H1 (cell line): ENCODE results near the gene SLC25A48. TPM values are rescaled to one million over a fixed set of nuclear protein-coding genes. Genes with fewer than 3 reads are reported as not detected.

Source experiments
- CTCF ChIA-PET: fragments of 300-600 bp; sonication (Branson Sonifier 250); formaldehyde crosslinking; loops from one replicate; lab custom pipeline; 2021; ENCODE audit not compliant: partially characterized antibody; lab: Charles Lee
- POLR2A ChIA-PET: fragments of 300-600 bp; sonication (Branson Sonifier 250); formaldehyde crosslinking; loops from one replicate; lab custom pipeline; 2021; ENCODE audit warnings: inconsistent platforms; ENCODE audit not compliant: partially characterized antibody; lab: Charles Lee
- DNase-seq, 2 experiments: peaks; one replicate each; pipeline versions ENCODE4 v3.0.0 to v3.0.0-alpha.2; 2010 to 2022; ENCODE audit warnings: low spot score in 2 of 2, low read depth in 1 of 2, mixed read lengths in 1 of 2
- FAIRE-seq: peaks from 2 replicates; lab custom pipeline; 2011; peaks lifted over from hg19 to GRCh38; lab: Jason Lieb, UNC
- H2AFZ ChIP-seq: 2 replicates; pipeline ENCODE4 v1.8.1; 2012; ENCODE audit warnings: low read length, inconsistent platforms
- H2AK5ac ChIP-seq: 2 replicates; pipeline ENCODE4 v1.6.1; 2013; ENCODE audit warnings: low read depth, low read length
- H2BK120ac ChIP-seq: replicated peaks from 2 replicates; pipeline ENCODE3; 2013; ENCODE audit warnings: low read depth, low read length, inconsistent platforms
- H2BK12ac ChIP-seq: 2 replicates; pipeline ENCODE4 v1.6.1; 2013; ENCODE audit warnings: low read depth, low read length
- H2BK15ac ChIP-seq: 2 replicates; pipeline ENCODE4 v1.6.1; 2013; ENCODE audit warnings: low read length
- H2BK20ac ChIP-seq: 2 replicates; pipeline ENCODE4 v1.6.1; 2013; ENCODE audit warnings: low read length
- H2BK5ac ChIP-seq: 2 replicates; pipeline ENCODE4 v1.6.1; 2013; ENCODE audit warnings: low read depth, low read length
- H3K14ac ChIP-seq: 2 replicates; pipeline ENCODE4 v1.6.1; 2013; ENCODE audit warnings: inconsistent platforms; ENCODE audit not compliant: insufficient read length
- H3K18ac ChIP-seq: 2 replicates; pipeline ENCODE4 v1.6.1; 2013; ENCODE audit warnings: low read length; ENCODE audit errors: extremely low read depth
- H3K23ac ChIP-seq: 2 replicates; pipeline ENCODE4 v1.6.1; 2013; ENCODE audit warnings: inconsistent platforms; ENCODE audit not compliant: insufficient read length
- H3K23me2 ChIP-seq: 2 replicates; pipeline ENCODE4 v1.6.1; 2013; ENCODE audit warnings: low read depth, low read length
- H3K27ac ChIP-seq: 2 replicates; pipeline ENCODE4 v1.6.1; 2011; ENCODE audit warnings: low read depth, low read length, inconsistent platforms
- H3K27me3 ChIP-seq, 4 experiments: replicated peaks in 1 of 4; 1 replicate in 1 of 4; 2 replicates in 3 of 4; pipeline versions ENCODE4 v1.6.1 to v1.8.1; 2011 to 2013; ENCODE audit warnings: low read length in 3 of 4, mild to moderate bottlenecking in 3 of 4, inconsistent platforms in 2 of 4, mixed read lengths in 2 of 4, moderate library complexity in 1 of 4; ENCODE audit not compliant: control insufficient read depth in 3 of 4, insufficient read depth in 3 of 4; ENCODE audit errors: extremely low read depth in 1 of 4
- H3K36me3 ChIP-seq, 4 experiments: 2 replicates each; pipeline versions ENCODE4 v1.6.1 to v1.8.1; 2011 to 2013; ENCODE audit warnings: mild to moderate bottlenecking in 4 of 4, low read length in 3 of 4, moderate library complexity in 2 of 4, control low read depth in 1 of 4, inconsistent platforms in 1 of 4; ENCODE audit not compliant: insufficient read depth in 4 of 4, control insufficient read depth in 2 of 4
- H3K4ac ChIP-seq: replicated peaks from 2 replicates; pipeline ENCODE3; 2013; ENCODE audit warnings: low read length, low read depth, mixed read lengths, inconsistent platforms; ENCODE audit not compliant: insufficient read length
- H3K4me1 ChIP-seq, 4 experiments: replicated peaks in 1 of 4; 1 replicate in 1 of 4; 2 replicates in 3 of 4; pipeline versions ENCODE4 v1.6.1 to v1.8.1; 2011 to 2013; ENCODE audit warnings: low read length in 3 of 4, inconsistent platforms in 2 of 4, mixed read lengths in 1 of 4; ENCODE audit not compliant: insufficient read depth in 4 of 4, control insufficient read depth in 3 of 4
- H3K4me2 ChIP-seq, 2 experiments: 2 replicates each; pipeline versions ENCODE4 v1.6.1 to v1.8.1; 2011 to 2013; ENCODE audit warnings: low read depth in 2 of 2, low read length in 2 of 2, control low read depth in 1 of 2, inconsistent platforms in 1 of 2, mild to moderate bottlenecking in 1 of 2; ENCODE audit not compliant: insufficient read depth in 1 of 2
- H3K4me3 ChIP-seq, 4 experiments: fragments of 200-600, 300-600 bp in 1 of 4; sonication (generic), shearing (Covaris generic), sonication (Bioruptor Twin) in 1 of 4; 2 replicates each; pipeline versions ENCODE4 v1.5.1 to v1.8.1; 2011 to 2016; ENCODE audit warnings: low read length in 4 of 4, low read depth in 3 of 4, control low read depth in 2 of 4, inconsistent platforms in 2 of 4, mild to moderate bottlenecking in 2 of 4, mixed read lengths in 1 of 4, moderate library complexity in 1 of 4; ENCODE audit not compliant: insufficient read depth in 2 of 4; ENCODE audit errors: extremely low read depth in 1 of 4
- H3K56ac ChIP-seq: replicated peaks from 2 replicates; pipeline ENCODE3; 2013; ENCODE audit warnings: low read depth, mild to moderate bottlenecking, mixed read lengths, low read length, inconsistent platforms; ENCODE audit not compliant: insufficient read length
- H3K79me1 ChIP-seq: 2 replicates; pipeline ENCODE4 v1.6.1; 2013; ENCODE audit warnings: low read depth, low read length, control low read depth
- H3K79me2 ChIP-seq, 2 experiments: 2 replicates each; pipeline versions ENCODE4 v1.6.1 to v1.8.1; 2012 to 2013; ENCODE audit warnings: low read length in 2 of 2, mild to moderate bottlenecking in 2 of 2, inconsistent platforms in 1 of 2; ENCODE audit not compliant: insufficient read depth in 2 of 2, control insufficient read depth in 1 of 2
- H3K9ac ChIP-seq, 4 experiments: replicated peaks in 1 of 4; 1 replicate in 1 of 4; 2 replicates in 3 of 4; pipeline versions ENCODE4 v1.6.1 to v1.8.1; 2011 to 2013; ENCODE audit warnings: low read depth in 3 of 4, low read length in 3 of 4, control low read depth in 2 of 4, mild to moderate bottlenecking in 2 of 4, moderate library complexity in 2 of 4, inconsistent platforms in 1 of 4; ENCODE audit errors: extremely low read depth in 1 of 4
- H3K9me3 ChIP-seq, 2 experiments: 2 replicates each; pipeline versions ENCODE4 v1.6.1 to v1.8.1; 2012 to 2013; ENCODE audit warnings: mild to moderate bottlenecking in 2 of 2, moderate library complexity in 2 of 2, control low read depth in 1 of 2, inconsistent platforms in 1 of 2, low read depth in 1 of 2, low read length in 1 of 2, mixed read lengths in 1 of 2; ENCODE audit not compliant: insufficient read depth in 2 of 2
- H4K20me1 ChIP-seq, 2 experiments: replicated peaks in 1 of 2; 2 replicates each; pipeline versions ENCODE3 to v1.8.1; 2011 to 2013; ENCODE audit warnings: inconsistent platforms in 2 of 2, low read length in 2 of 2, mild to moderate bottlenecking in 1 of 2; ENCODE audit not compliant: insufficient read depth in 2 of 2, control insufficient read depth in 1 of 2
- H4K5ac ChIP-seq: 2 replicates; pipeline ENCODE4 v1.6.1; 2013; ENCODE audit warnings: low read length, low read depth, mixed read lengths, inconsistent platforms; ENCODE audit not compliant: insufficient read length
- H4K8ac ChIP-seq: 2 replicates; pipeline ENCODE4 v1.8.0; 2013; ENCODE audit warnings: mild to moderate bottlenecking, moderate library complexity, low read length, inconsistent platforms; ENCODE audit not compliant: insufficient read depth; ENCODE audit errors: extremely low read depth
- H4K91ac ChIP-seq: replicated peaks from 2 replicates; pipeline ENCODE3; 2013; ENCODE audit warnings: low read length, mixed read lengths, inconsistent platforms; ENCODE audit not compliant: insufficient read length
- CBX5 ChIP-seq: fragments of 300-800, 300-1000 bp; sonication (generic); IDR thresholded peaks from 2 replicates; pipeline ENCODE4 v1.7.1; 2016; ENCODE audit warnings: antibody characterized with exemption, low read length, low read depth
- CREB1 ChIP-seq: IDR thresholded peaks from 2 replicates; pipeline ENCODE4 v1.6.1; 2012; ENCODE audit warnings: inconsistent platforms
- MAFK ChIP-seq: IDR thresholded peaks from 2 replicates; pipeline ENCODE4 v1.6.1; 2012; ENCODE audit warnings: low read depth, mild to moderate bottlenecking, improper control_type of control experiment, low read length
- POLR2A ChIP-seq, 2 experiments: IDR thresholded peaks; 1 replicate in 1 of 2; 2 replicates in 1 of 2; pipeline ENCODE4 v1.6.1; 2011; ENCODE audit warnings: low read depth in 2 of 2, low read length in 2 of 2, mild to moderate bottlenecking in 2 of 2; ENCODE audit errors: control extremely low read depth in 1 of 2
- WGBS, 2 experiments: shearing (Covaris generic) in 1 of 2; methylation state at CpG; one replicate each; pipeline versions ENCODE4 v1.1.6 to v1.1.7; 2013 to 2015; ENCODE audit warnings: low lambda C conversion rate in 2 of 2, mixed read lengths in 2 of 2, inconsistent platforms in 1 of 2, low coverage in 1 of 2, missing lambda C conversion rate in 1 of 2; ENCODE audit not compliant: insufficient replicate concordance in 2 of 2, insufficient coverage in 1 of 2, insufficient read length in 1 of 2; ENCODE audit errors: extremely low coverage in 1 of 2, missing lambda C conversion rate in 1 of 2; 5-methylcytosine and 5-hydroxymethylcytosine counted together
- polyA plus RNA-seq, 7 experiments: library from polyadenylated mRNA; depleted of rRNA in 3 of 7; stranded (reverse) in 5 of 7; unstranded in 2 of 7; fragments of >200 nt in 5 of 7; fragments of 200-250 nt in 2 of 7; gene quantifications; 1 replicate in 5 of 7; 2 replicates in 1 of 7; 4 replicates in 1 of 7; pipeline versions ENCODE4 v1.2.1 to v1.2.3, GENCODE V29; 2011 to 2013; ENCODE audit warnings: missing spikeins in 2 of 7, mixed read lengths in 2 of 7
- total RNA-seq: library from RNA; stranded (reverse); fragmentation: NEBNext Ultra II Directional; extraction: Animal tissue kit (Norgen Biotek cat#: 25700); gene quantifications from 2 replicates; pipeline ENCODE4 v1.2.1, GENCODE V29; 2021

The SLC25A48 gene
- total and polyA plus RNA-seq, 2 of the 8 experiments (the other 6 are each of a cell fraction or from before 2014, with no cell fraction given), result 1.3 to 1.8 TPM

DNA sequence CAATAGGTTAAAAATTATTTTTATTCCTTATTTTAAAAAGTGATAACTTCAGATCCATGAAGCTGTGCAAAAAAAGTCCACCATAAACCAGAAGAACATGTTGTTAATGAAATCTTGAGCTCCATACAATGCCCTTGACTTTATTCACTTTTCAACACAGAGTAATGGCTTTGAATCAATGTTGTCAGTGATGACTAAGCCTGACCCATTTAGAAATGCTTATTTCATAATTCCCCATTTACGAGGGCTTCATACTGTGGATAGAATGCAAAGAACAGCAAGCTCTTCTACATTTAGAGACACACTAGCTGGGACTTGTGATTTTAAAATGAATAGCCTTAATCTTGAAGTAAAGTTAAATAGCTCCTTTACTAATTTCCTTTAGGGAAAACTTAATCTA is 86.9 kb downstream of the SLC25A48 start:
- Histone ChIP-seq H4K8ac (no peak overlapping the region), H4K91ac (no peak overlapping the region), H2BK15ac (no peak overlapping the region), H3K4me1 (no peaks in the 10 kb centered on the region), H2BK20ac (no peak overlapping the region), H2BK5ac (no peak overlapping the region), H2BK12ac (no peak overlapping the region), H3K9ac (no peak overlapping the region), H2AK5ac (no peak overlapping the region), H3K4me2 (no peak overlapping the region), H3K4me3 (no peak overlapping the region), H3K4ac (no peak overlapping the region), H3K27me3 (peaks cover 0 to 3% (median 0%) of the 10 kb centered on the region in 4 experiments; a peak in 2 of 7 replicates), H2BK120ac (no peak overlapping the region), H3K36me3 (no peaks in the 10 kb centered on the region), H2AFZ (no peak overlapping the region), H3K18ac (no peak overlapping the region), H3K9me3 (no peaks in the 10 kb centered on the region), H3K14ac (no peak overlapping the region), H3K79me2 (no peaks in the 10 kb centered on the region), H3K27ac (no peak overlapping the region), H4K20me1 (no peaks in the 10 kb centered on the region), H4K5ac (no peak overlapping the region), H3K79me1 (no peaks in the 10 kb centered on the region), H3K23me2 (no peaks in the 10 kb centered on the region), H3K23ac (no peak overlapping the region), H3K56ac (no peak overlapping the region)
- DNase-seq, result no peak
- no peak for FAIRE-seq
- 78% methylated on average over 1 of the region's 1 CpG; no CpG with 5 or more reads in 1 of the 2 experiments for WGBS, 2 experiments
- CTCF ChIA-PET, result interaction anchor here (1.1 to 1.6 kb wide), 4 partner anchors 8 to 38 kb away, joined by 4 to 5 read pairs (median 4); no protein-coding TSS in a partner anchor
- POLR2A ChIA-PET, result no interaction called here
- TF ChIP-seq MAFK, result no peak
- no peak for TF ChIP-seq CREB1
- no peak for TF ChIP-seq CBX5
- TF ChIP-seq POLR2A (IDR thresholded peaks at IDR 0.05; ENCODE audit: control extremely low read depth in 1 of 2, low read depth in 2 of 2, low read length in 2 of 2), result no peak
